GM12865 (cell line): ENCODE data around the gene HNRNPH1.

ENCODE experiments used
- DNase-seq: peaks from one replicate; pipeline ENCODE4 v3.0.0; 2010; ENCODE audit warnings: low read depth
- H3K4me3 ChIP-seq: 2 replicates; pipeline ENCODE4 v1.5.1; 2011; ENCODE audit warnings: mild to moderate bottlenecking, low read depth, low read length, control low read depth
- CTCF ChIP-seq: IDR thresholded peaks from 2 replicates; pipeline ENCODE4 v1.5.1; 2011; ENCODE audit warnings: low read length, control low read depth, low read depth, inconsistent platforms; ENCODE audit not compliant: insufficient read depth; ENCODE audit errors: missing control alignments

Gene HNRNPH1

GRCh38 chr5:179577286-179577960 is 46.0 kb downstream of the HNRNPH1 start:
- H3K4me3 ChIP-seq: no peak overlapping the region
- TF ChIP-seq CTCF: no peak
- DNase-seq: no peak

DNA sequence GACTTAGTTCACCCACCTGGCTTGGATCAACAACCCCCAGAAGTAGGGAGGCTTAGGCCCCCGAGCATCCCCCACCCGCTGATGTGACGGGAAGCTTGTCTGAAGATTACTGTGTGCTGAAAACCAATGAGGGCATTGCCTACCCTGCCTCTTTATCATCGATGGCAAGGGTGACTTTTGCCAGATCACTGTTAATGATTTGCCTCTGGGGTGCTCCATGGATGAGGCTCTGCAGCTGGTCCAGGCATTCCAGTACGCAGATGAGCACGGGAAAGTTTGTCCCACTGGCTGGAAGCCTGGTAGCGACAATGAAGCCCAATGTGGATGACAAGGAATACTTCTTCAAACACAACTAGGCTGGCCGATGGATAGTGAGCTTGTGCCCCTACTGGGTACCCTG is 51.1 kb downstream of the HNRNPH1 start:
- no peak for TF ChIP-seq CTCF
- DNase-seq: no peak
- no peak overlapping the region for H3K4me3 ChIP-seq

DNA sequence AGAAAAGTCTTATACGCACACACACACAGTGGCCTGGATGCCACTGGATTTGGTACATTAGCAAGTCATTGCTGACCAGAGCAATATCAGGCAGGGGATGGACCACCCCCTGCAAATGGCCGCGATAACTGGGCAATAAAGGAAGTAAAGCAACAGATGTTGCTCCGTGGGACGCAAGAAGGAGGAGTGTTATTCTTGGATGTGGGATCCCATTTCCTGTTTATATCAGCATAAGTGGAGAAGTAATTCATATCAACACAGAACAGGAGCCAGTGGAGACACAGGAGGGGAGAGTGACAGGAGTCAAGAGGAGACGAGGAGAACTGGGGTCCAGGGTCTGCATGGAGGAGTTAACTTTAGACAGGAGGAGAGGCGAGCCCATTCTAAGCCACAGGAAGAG is 54.8 kb downstream of the HNRNPH1 start:
- no peak overlapping the region for H3K4me3 ChIP-seq
- no peak for DNase-seq
- TF ChIP-seq CTCF: no peak

DNA sequence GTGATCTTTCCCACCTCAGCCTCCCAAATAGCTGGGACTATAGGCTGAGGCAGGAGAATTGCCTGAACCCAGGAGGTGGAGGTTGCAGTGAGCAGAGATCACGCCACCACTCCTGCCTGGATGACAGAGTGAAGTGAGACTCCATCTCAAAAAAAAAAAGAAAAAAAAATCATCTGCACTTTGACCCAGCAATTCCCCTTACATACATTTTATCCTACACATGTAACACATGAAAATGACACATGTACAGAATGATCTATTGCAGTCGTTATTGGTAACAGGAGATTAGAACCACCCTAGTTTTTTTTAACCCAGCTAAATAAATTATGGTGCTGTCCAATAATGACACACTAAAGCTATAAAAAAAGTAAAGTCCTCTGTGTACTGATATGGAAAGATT is 58.9 kb downstream of the HNRNPH1 start:
- H3K4me3 ChIP-seq: no peak overlapping the region
- no peak for DNase-seq
- no peak for TF ChIP-seq CTCF
